Natural killer cell (primary cell): ENCODE data around the gene KCNMB2. TPM values are rescaled to one million over a fixed set of nuclear protein-coding genes. Genes with fewer than 3 reads are reported as not detected.

ENCODE experiments used
- ATAC-seq, 3 donors: fragments of 150-1000 bp in 2 of 3; fragments of 200-7000 bp in 1 of 3; cut with Tn5 transposase; 1 replicate in 1 of 3; 2 replicates in 2 of 3; pipeline ENCODE4 v1.10.0; 2021; ENCODE audit warnings: mild to moderate bottlenecking in 2 of 3, moderate library complexity in 2 of 3
- DNase-seq, 2 donors: peaks; one replicate each; pipeline versions ENCODE4 v3.0.0 to v3.0.0-alpha.2; 2013 to 2021; ENCODE audit warnings: mixed read lengths in 1 of 2
- H3K27ac ChIP-seq: one replicate; pipeline ENCODE4 v1.5.1; 2013; ENCODE audit warnings: mild to moderate bottlenecking, low read length
- H3K27me3 ChIP-seq: one replicate; pipeline ENCODE4 v1.6.1; 2013; ENCODE audit warnings: low read length; ENCODE audit not compliant: control insufficient read depth, insufficient read depth
- H3K36me3 ChIP-seq: one replicate; pipeline ENCODE4 v1.6.1; 2013; ENCODE audit warnings: low read length; ENCODE audit not compliant: control insufficient read depth, insufficient read depth
- H3K4me1 ChIP-seq: one replicate; pipeline ENCODE4 v1.6.1; 2013; ENCODE audit warnings: low read length; ENCODE audit not compliant: control insufficient read depth, insufficient read depth
- H3K4me3 ChIP-seq: one replicate; pipeline ENCODE4 v1.5.1; 2013; ENCODE audit warnings: low read length
- H3K9me3 ChIP-seq: one replicate; pipeline ENCODE4 v1.6.1; 2013; ENCODE audit warnings: low read length; ENCODE audit not compliant: control insufficient read depth, insufficient read depth
- H3K27ac Mint-ChIP-seq, 2 donors: one replicate each; pipeline ENCODE4 v1.8.0; 2022; ENCODE audit warnings: mild to moderate bottlenecking in 2 of 2, mixed read lengths in 2 of 2, moderate library complexity in 1 of 2
- H3K27me3 Mint-ChIP-seq, 2 donors: one replicate each; pipeline ENCODE4 v1.8.0; 2022; ENCODE audit warnings: low read depth in 2 of 2, mixed read lengths in 2 of 2
- H3K36me3 Mint-ChIP-seq: one replicate; pipeline ENCODE4 v1.8.0; 2022; ENCODE audit warnings: mixed read lengths
- H3K4me1 Mint-ChIP-seq, 2 donors: one replicate each; pipeline ENCODE4 v1.8.0; 2022; ENCODE audit warnings: mixed read lengths in 2 of 2
- H3K4me3 Mint-ChIP-seq: one replicate; pipeline ENCODE4 v1.8.0; 2022; ENCODE audit warnings: mild to moderate bottlenecking, moderate library complexity, mixed read lengths
- H3K9me3 Mint-ChIP-seq, 2 donors: one replicate each; pipeline ENCODE4 v1.8.0; 2022; ENCODE audit warnings: mixed read lengths in 2 of 2
- WGBS: methylation state at CpG from one replicate; pipeline ENCODE4 v1.1.7; 2013; ENCODE audit warnings: missing lambda C conversion rate; ENCODE audit not compliant: insufficient coverage; 5-methylcytosine and 5-hydroxymethylcytosine counted together
- intact Hi-C: fragments of 100-400 bp; cut with micrococcal nuclease; formaldehyde crosslinking; loops from one replicate; pipeline ENCODE4 v1.14.2; 2022
- total RNA-seq, 4 donors: library from RNA; stranded (reverse); fragments of 120-200 nt in 1 of 4; gene quantifications; one replicate each; pipeline versions ENCODE4 v1.2.3 to v1.2.4, GENCODE V29; 2013 to 2022
- TF ChIP-seq, protein P1 (sequence below): fragments of 200-600 bp; IDR thresholded peaks from one replicate; pipeline ENCODE4 v1.8.0; 2022; ENCODE audit warnings: antibody characterized with exemption

The KCNMB2 gene
- total RNA-seq, 3 donors from 2014 or later (not counting 1 experiment from before 2014, with no cell fraction given), result not detected

DNA sequence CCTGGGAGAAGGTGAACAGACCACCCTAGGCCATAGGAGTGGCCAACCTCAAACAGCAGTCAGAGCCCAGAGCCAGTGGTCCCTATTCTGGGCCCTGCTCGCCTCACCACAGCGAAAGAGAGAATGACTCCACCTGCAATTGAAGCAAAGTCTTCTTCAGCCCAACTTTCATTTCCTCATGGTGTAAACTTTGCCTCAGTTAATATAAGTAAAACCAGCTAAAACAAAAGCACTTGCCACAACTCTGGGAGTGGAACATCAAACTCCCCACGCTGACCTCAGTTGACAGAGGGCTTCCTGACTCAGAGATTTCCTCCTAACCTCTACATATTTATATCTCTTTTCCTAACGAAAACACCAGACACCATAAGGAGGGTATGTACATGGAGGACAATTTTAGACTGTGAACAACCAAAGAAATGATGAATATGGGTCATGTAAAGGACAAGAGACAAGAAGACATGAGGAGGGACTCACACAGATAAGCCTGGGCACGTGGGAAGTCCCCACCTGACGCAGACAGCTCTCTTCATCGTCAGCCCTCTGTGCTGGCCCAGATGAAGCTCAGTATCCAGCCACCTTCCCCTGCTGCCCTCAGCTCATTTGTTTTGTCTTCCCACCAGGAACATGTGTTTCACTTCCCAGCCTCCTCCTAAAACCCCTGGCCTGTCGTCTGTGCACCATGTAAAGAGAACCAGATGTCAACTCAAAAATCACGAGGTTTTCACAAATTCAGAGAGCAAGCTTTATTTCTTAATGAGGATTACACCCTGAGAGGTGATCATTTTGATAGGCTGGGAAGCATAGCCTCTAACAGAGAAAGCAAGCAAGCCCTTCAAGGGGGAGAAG is 140.9 kb downstream of the KCNMB2 start:
- Histone ChIP-seq H3K27me3 (no peaks in the 10 kb centered on the region), H3K9me3 (no peaks in the 10 kb centered on the region), H3K27ac (no peak overlapping the region), H3K4me3 (no peak overlapping the region), H3K4me1 (no peaks in the 10 kb centered on the region), H3K36me3 (no peaks in the 10 kb centered on the region)
- Mint-ChIP-seq H3K27me3 (no peaks in the 10 kb centered on the region), H3K4me3 (no peak overlapping the region), H3K27ac (no peak overlapping the region), H3K36me3 (no peaks in the 10 kb centered on the region), H3K9me3 (peaks cover 2 to 3% of the 10 kb centered on the region in 2 donors), H3K4me1 (no peaks in the 10 kb centered on the region)
- no peak for DNase-seq
- intact Hi-C loops, result no loop called here
- ATAC-seq, result no peak
- 73% methylated on average over 8 of the region's 9 CpGs for WGBS
- TF ChIP-seq, protein P1, sequence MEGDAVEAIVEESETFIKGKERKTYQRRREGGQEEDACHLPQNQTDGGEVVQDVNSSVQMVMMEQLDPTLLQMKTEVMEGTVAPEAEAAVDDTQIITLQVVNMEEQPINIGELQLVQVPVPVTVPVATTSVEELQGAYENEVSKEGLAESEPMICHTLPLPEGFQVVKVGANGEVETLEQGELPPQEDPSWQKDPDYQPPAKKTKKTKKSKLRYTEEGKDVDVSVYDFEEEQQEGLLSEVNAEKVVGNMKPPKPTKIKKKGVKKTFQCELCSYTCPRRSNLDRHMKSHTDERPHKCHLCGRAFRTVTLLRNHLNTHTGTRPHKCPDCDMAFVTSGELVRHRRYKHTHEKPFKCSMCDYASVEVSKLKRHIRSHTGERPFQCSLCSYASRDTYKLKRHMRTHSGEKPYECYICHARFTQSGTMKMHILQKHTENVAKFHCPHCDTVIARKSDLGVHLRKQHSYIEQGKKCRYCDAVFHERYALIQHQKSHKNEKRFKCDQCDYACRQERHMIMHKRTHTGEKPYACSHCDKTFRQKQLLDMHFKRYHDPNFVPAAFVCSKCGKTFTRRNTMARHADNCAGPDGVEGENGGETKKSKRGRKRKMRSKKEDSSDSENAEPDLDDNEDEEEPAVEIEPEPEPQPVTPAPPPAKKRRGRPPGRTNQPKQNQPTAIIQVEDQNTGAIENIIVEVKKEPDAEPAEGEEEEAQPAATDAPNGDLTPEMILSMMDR, result no peak

DNA sequence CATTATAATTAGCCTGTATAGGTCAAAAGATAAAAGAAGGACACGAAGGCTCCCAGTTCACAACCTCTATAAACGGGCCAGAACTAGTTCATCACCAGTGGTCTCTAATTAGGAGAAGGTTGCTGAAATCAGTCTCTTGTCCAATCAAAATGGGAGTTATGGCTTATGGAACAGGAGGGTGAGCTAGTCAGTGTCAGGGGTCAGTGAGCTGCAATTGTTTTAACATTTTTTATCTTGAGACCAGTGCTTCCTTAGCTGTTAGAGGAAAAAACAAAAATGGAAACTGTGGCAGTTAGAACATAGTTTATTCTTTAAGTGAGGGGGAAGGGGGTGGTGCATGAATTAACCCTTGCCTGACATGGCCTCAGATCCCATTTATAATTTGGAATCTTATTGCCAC is 141.7 kb downstream of the KCNMB2 start:
- H3K4me3 Mint-ChIP-seq, result no peak overlapping the region
- H3K36me3 Mint-ChIP-seq, result no peaks in the 10 kb centered on the region
- no peak for DNase-seq
- H3K27ac ChIP-seq, result no peak overlapping the region
- WGBS, result 90% methylated on average over 2 of the region's 2 CpGs
- no peaks in the 10 kb centered on the region for H3K27me3 Mint-ChIP-seq
- H3K27ac Mint-ChIP-seq, result no peak overlapping the region
- intact Hi-C loops, result no loop called here
- no peaks in the 10 kb centered on the region for H3K4me1 Mint-ChIP-seq
- H3K9me3 ChIP-seq, result no peaks in the 10 kb centered on the region
- TF ChIP-seq, protein P1, result no peak
- H3K4me3 ChIP-seq, result no peak overlapping the region
- ATAC-seq, result no peak
- H3K27me3 ChIP-seq, result no peaks in the 10 kb centered on the region
- peaks cover 3 to 4% of the 10 kb centered on the region in 2 donors for H3K9me3 Mint-ChIP-seq
- H3K36me3 ChIP-seq, result no peaks in the 10 kb centered on the region
- H3K4me1 ChIP-seq, result no peaks in the 10 kb centered on the region

DNA sequence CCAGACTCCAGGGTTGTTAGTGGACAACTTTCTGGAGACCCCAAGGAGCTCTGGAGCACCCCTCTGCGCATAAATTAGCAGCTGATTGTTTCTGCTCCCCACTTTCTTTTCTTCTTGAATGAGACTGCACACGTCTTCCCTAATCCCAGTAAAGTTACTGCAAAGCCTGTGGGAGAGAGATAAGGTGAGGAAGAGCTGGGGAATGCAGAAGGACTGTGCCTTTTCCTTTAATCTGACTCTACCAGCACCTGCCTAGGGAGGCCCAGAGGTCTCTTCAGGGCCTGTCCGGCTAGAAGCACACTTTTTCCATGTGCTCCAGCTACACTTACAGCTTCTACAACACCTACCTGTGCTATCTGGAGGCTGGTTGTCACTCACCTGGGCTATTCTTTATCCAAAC is 143.8 kb downstream of the KCNMB2 start:
- H3K4me1 Mint-ChIP-seq, result no peaks in the 10 kb centered on the region
- Histone ChIP-seq H3K36me3 (no peaks in the 10 kb centered on the region), H3K27ac (no peak overlapping the region), H3K4me1 (no peaks in the 10 kb centered on the region), H3K27me3 (no peaks in the 10 kb centered on the region), H3K9me3 (no peaks in the 10 kb centered on the region), H3K4me3 (no peak overlapping the region)
- H3K36me3 Mint-ChIP-seq, result no peaks in the 10 kb centered on the region
- H3K4me3 Mint-ChIP-seq, result no peak overlapping the region
- TF ChIP-seq, protein P1, result no peak
- 66% methylated on average over 2 of the region's 3 CpGs for WGBS
- no peaks in the 10 kb centered on the region for H3K27me3 Mint-ChIP-seq
- no peak for DNase-seq
- peaks cover 3 to 8% of the 10 kb centered on the region in 2 donors for H3K9me3 Mint-ChIP-seq
- no peak for ATAC-seq
- no peak overlapping the region for H3K27ac Mint-ChIP-seq
- intact Hi-C loops, result no loop called here

DNA sequence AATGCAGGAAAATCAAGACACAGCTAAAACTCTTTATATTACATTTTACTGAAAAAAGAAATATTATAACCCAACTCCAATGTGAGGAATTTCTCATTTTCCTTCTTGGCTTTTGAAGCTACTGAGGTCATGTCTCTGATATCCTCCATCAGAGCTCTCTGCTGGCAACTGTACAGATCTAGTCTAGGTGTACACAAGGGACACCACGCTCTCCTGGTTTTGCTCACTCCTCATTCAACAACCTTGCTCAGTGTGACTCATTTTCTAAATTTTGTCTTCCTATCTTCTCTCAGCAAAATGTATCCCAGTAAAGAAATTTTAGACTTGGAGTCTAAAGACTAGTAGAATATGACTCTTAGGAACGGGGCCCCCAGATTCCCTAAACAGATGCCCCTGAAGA is 144.3 kb downstream of the KCNMB2 start:
- intact Hi-C loops, result no loop called here
- no peaks in the 10 kb centered on the region for H3K27me3 Mint-ChIP-seq
- no peak overlapping the region for H3K4me3 ChIP-seq
- no peaks in the 10 kb centered on the region for H3K27me3 ChIP-seq
- no peaks in the 10 kb centered on the region for H3K36me3 ChIP-seq
- no peaks in the 10 kb centered on the region for H3K36me3 Mint-ChIP-seq
- TF ChIP-seq, protein P1, result no peak
- no peak overlapping the region for H3K27ac Mint-ChIP-seq
- no peaks in the 10 kb centered on the region for H3K4me1 ChIP-seq
- no peak overlapping the region for H3K4me3 Mint-ChIP-seq
- WGBS, result 82% methylated on average over 2 of the region's 2 CpGs
- no peak overlapping the region for H3K27ac ChIP-seq
- no peaks in the 10 kb centered on the region for H3K4me1 Mint-ChIP-seq
- DNase-seq, result no peak
- peaks cover 3 to 8% of the 10 kb centered on the region in 2 donors for H3K9me3 Mint-ChIP-seq
- ATAC-seq, result no peak
- H3K9me3 ChIP-seq, result no peaks in the 10 kb centered on the region
